NCI-H2171 (cell line): ENCODE data around the gene SLC4A1AP.

Experiments used
- DNase-seq: peaks from one replicate; lab custom pipeline; 2025; lab: John Stamatoyannopoulos, UW

The SLC4A1AP gene

GRCh38 chr2:27741673-27742072, 78.0 kb downstream of the SLC4A1AP start:
- DNase-seq: no peak

GRCh38 chr2:27742571-27742970, 78.9 kb downstream of the SLC4A1AP start:
- DNase-seq: no peak
